ENCODE data around the gene NRXN3. TPM values are rescaled to one million over a fixed set of nuclear protein-coding genes. Genes with fewer than 3 reads are reported as not detected.

The NRXN3 gene
- total RNA-seq, 1 donor, result 2.5 TPM

DNA sequence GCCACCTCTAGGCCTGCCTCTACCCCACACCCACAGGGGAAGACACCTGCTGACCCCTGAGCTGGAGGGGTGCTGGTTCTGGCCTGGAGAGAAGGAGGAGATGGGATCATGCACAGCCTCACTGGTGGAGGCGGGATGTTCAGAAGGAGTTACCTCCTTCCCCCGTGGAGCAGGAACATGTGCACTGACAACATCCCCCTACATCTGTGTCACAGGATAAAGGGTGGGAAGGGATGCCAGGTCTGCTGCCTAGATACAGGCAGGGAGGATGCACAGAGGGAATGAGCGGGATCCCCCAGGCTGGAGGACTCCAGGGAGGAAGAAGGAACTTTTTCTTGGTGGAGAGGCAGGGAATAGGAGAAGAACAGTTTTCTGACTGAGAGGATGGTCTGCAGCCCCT is 8.8 kb downstream of the NRXN3 start:
- no peaks in the 10 kb centered on the region for H3K36me3 ChIP-seq (ENCODE audit: insufficient read depth, low read length)
- no peak overlapping the region for H3K4me2 ChIP-seq (ENCODE audit: insufficient read depth, low read length)
- H3K27me3 ChIP-seq (ENCODE audit: insufficient read depth, low read length), result no peaks in the 10 kb centered on the region
- no peaks in the 10 kb centered on the region for H3K9me3 ChIP-seq (ENCODE audit: low read depth, low read length)
- H4K20me1 ChIP-seq (ENCODE audit: insufficient read depth, low read length), result no peaks in the 10 kb centered on the region
- no peak for DNase-seq (ENCODE audit: insufficient read length, low spot score, missing footprints)
- no peak overlapping the region for H2AFZ ChIP-seq (ENCODE audit: low read length)
- H3K79me2 ChIP-seq (ENCODE audit: insufficient read depth, low read length), result no peaks in the 10 kb centered on the region
- TF ChIP-seq, protein P1, sequence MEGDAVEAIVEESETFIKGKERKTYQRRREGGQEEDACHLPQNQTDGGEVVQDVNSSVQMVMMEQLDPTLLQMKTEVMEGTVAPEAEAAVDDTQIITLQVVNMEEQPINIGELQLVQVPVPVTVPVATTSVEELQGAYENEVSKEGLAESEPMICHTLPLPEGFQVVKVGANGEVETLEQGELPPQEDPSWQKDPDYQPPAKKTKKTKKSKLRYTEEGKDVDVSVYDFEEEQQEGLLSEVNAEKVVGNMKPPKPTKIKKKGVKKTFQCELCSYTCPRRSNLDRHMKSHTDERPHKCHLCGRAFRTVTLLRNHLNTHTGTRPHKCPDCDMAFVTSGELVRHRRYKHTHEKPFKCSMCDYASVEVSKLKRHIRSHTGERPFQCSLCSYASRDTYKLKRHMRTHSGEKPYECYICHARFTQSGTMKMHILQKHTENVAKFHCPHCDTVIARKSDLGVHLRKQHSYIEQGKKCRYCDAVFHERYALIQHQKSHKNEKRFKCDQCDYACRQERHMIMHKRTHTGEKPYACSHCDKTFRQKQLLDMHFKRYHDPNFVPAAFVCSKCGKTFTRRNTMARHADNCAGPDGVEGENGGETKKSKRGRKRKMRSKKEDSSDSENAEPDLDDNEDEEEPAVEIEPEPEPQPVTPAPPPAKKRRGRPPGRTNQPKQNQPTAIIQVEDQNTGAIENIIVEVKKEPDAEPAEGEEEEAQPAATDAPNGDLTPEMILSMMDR (IDR thresholded peaks at IDR 0.05; ENCODE audit: extremely low read depth, low read depth, low read length), result no peak
- H3K4me3 ChIP-seq (ENCODE audit: insufficient read depth, low read length), result no peak overlapping the region
- no peak overlapping the region for H3K27ac ChIP-seq (ENCODE audit: low read depth, low read length)
- H3K4me1 ChIP-seq (ENCODE audit: insufficient read depth, low read length), result no peaks in the 10 kb centered on the region

DNA sequence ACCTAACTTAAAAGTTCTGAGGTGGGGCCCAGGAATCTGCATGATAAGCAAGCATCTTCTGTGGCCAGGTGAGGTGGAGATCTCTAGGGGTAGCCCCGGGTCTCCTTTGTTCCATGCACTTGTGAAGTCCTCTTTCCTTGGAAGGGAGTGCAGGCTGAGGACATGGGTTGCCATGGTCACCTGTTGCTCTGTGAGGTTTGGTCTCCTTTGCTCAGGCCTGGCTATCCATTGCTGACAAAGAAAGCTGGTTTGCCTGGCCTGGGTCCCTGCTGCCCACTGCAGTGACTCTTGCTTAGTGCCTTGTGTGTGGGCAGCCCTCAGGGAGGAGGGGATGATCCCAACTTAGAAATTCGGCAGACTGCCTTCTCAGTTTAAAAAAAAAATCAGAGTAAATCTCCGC is 11.1 kb downstream of the NRXN3 start:
- Histone ChIP-seq H4K20me1 (ENCODE audit: insufficient read depth, low read length) (no peaks in the 10 kb centered on the region), H3K27ac (ENCODE audit: low read depth, low read length) (no peak overlapping the region), H3K4me3 (ENCODE audit: insufficient read depth, low read length) (no peak overlapping the region), H2AFZ (ENCODE audit: low read length) (no peak overlapping the region), H3K79me2 (ENCODE audit: insufficient read depth, low read length) (no peaks in the 10 kb centered on the region), H3K36me3 (ENCODE audit: insufficient read depth, low read length) (no peaks in the 10 kb centered on the region), H3K9me3 (ENCODE audit: low read depth, low read length) (no peaks in the 10 kb centered on the region), H3K4me2 (ENCODE audit: insufficient read depth, low read length) (no peak overlapping the region), H3K4me1 (ENCODE audit: insufficient read depth, low read length) (no peaks in the 10 kb centered on the region), H3K27me3 (ENCODE audit: insufficient read depth, low read length) (no peaks in the 10 kb centered on the region)
- DNase-seq (ENCODE audit: insufficient read length, low spot score, missing footprints), result no peak
- TF ChIP-seq, protein P1 (IDR thresholded peaks at IDR 0.05; ENCODE audit: extremely low read depth, low read depth, low read length), result no peak

DNA sequence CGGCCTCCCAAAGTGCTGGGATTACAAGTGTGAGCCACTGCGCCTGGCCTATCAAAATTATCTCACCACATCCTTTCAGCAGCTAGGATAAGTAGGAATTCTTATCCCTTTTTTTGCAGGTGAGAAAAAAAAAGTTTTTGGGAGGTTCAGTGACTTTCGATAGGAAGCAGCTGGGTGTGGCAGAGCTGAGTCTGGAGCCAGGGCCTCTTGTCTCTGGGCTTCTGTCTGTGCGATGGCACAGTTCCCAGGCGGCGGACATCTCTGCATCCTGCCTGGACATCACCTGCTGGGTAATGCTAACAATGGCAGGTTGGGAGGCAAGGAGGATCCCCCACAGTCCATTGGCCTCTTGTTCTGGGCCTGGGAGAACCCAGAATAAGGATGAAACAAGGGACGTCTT is 12.5 kb downstream of the NRXN3 start:
- Histone ChIP-seq H3K27me3 (ENCODE audit: insufficient read depth, low read length) (no peaks in the 10 kb centered on the region), H4K20me1 (ENCODE audit: insufficient read depth, low read length) (no peaks in the 10 kb centered on the region), H3K36me3 (ENCODE audit: insufficient read depth, low read length) (no peaks in the 10 kb centered on the region), H3K27ac (ENCODE audit: low read depth, low read length) (no peak overlapping the region), H3K4me3 (ENCODE audit: insufficient read depth, low read length) (no peak overlapping the region), H3K9me3 (ENCODE audit: low read depth, low read length) (no peaks in the 10 kb centered on the region), H3K79me2 (ENCODE audit: insufficient read depth, low read length) (no peaks in the 10 kb centered on the region), H3K4me2 (ENCODE audit: insufficient read depth, low read length) (no peak overlapping the region), H3K4me1 (ENCODE audit: insufficient read depth, low read length) (no peaks in the 10 kb centered on the region), H2AFZ (ENCODE audit: low read length) (no peak overlapping the region)
- DNase-seq (ENCODE audit: insufficient read length, low spot score, missing footprints), result no peak
- TF ChIP-seq, protein P1 (IDR thresholded peaks at IDR 0.05; ENCODE audit: extremely low read depth, low read depth, low read length), result no peak

DNA sequence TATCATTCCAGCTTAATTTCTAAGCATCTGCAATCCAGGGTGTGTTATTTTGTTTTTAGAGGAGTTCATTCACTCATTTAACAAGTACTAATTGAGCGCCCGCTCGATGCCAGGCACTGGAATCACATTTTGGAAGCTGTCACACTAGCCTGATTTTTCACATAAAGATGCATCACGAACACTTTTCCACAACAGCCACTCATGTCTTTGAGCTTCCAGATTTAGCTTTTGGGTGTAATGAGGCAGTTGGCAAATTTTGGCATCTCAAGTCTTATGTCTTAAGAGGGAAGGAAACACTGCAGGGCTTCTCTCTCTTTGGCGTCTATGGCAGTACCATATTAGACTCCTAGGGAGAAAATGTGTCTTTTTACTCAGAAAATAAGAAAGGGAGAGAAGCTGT is 14.0 kb downstream of the NRXN3 start:
- H3K79me2 ChIP-seq (ENCODE audit: insufficient read depth, low read length), result no peaks in the 10 kb centered on the region
- no peak overlapping the region for H3K27ac ChIP-seq (ENCODE audit: low read depth, low read length)
- no peaks in the 10 kb centered on the region for H3K36me3 ChIP-seq (ENCODE audit: insufficient read depth, low read length)
- no peak overlapping the region for H2AFZ ChIP-seq (ENCODE audit: low read length)
- no peak for DNase-seq (ENCODE audit: insufficient read length, low spot score, missing footprints)
- no peak overlapping the region for H3K4me3 ChIP-seq (ENCODE audit: insufficient read depth, low read length)
- TF ChIP-seq, protein P1 (IDR thresholded peaks at IDR 0.05; ENCODE audit: extremely low read depth, low read depth, low read length), result no peak
- H4K20me1 ChIP-seq (ENCODE audit: insufficient read depth, low read length), result no peaks in the 10 kb centered on the region
- H3K4me1 ChIP-seq (ENCODE audit: insufficient read depth, low read length), result no peaks in the 10 kb centered on the region
- no peak overlapping the region for H3K4me2 ChIP-seq (ENCODE audit: insufficient read depth, low read length)
- H3K9me3 ChIP-seq (ENCODE audit: low read depth, low read length), result no peaks in the 10 kb centered on the region
- no peaks in the 10 kb centered on the region for H3K27me3 ChIP-seq (ENCODE audit: insufficient read depth, low read length)

Measured in osteoblast (primary cell).